ENCODE measurements around the gene SART3. TPM values are rescaled to one million over a fixed set of nuclear protein-coding genes. Genes with fewer than 3 reads are reported as not detected.

The SART3 gene
- total RNA-seq, 2 donors from 2014 or later, result 105 to 127 TPM

- Mint-ChIP-seq H3K9me3 (no peaks in the 10 kb centered on the region), H3K27ac (no peak overlapping the region), H3K4me3 (no peak overlapping the region), H3K27me3 (peaks cover 0 to 7% of the 10 kb centered on the region in 2 donors), H3K36me3 (no peaks in the 10 kb centered on the region), H3K4me1 (ENCODE audit: low read depth in 2 of 2) (peaks cover 6 to 7% of the 10 kb centered on the region in 2 donors)
- no peak for DNase-seq (ENCODE audit: low spot score)
- no peak for ATAC-seq
Measured at GRCh38 chr12:108602209-108602705, 41.3 kb upstream of the SART3 start.

- peaks cover 4 to 5% of the 10 kb centered on the region in 2 donors for H3K4me1 Mint-ChIP-seq (ENCODE audit: low read depth in 2 of 2)
- H3K4me3 Mint-ChIP-seq, result no peak overlapping the region
- peaks cover 0 to 4% of the 10 kb centered on the region in 2 donors for H3K27me3 Mint-ChIP-seq
- ATAC-seq (no peak), DNase-seq (ENCODE audit: low spot score) (no peak)
- no peak overlapping the region for H3K27ac Mint-ChIP-seq
- H3K9me3 Mint-ChIP-seq, result no peaks in the 10 kb centered on the region
- no peaks in the 10 kb centered on the region for H3K36me3 Mint-ChIP-seq
Measured at GRCh38 chr12:108600702-108601007, 39.7 kb upstream of the SART3 start.

GRCh38 chr12:108599948-108600701 is 39.2 kb upstream of the SART3 start:
- DNase-seq (ENCODE audit: low spot score), result no peak
- Mint-ChIP-seq H3K36me3 (no peaks in the 10 kb centered on the region), H3K4me1 (ENCODE audit: low read depth in 2 of 2) (no peaks in the 10 kb centered on the region), H3K9me3 (no peaks in the 10 kb centered on the region), H3K27ac (no peak overlapping the region), H3K27me3 (peaks cover 0 to 4% of the 10 kb centered on the region in 2 donors), H3K4me3 (no peak overlapping the region)
- ATAC-seq, result no peak

- ATAC-seq, result no peak
- H3K27me3 Mint-ChIP-seq, result no peaks in the 10 kb centered on the region
- H3K36me3 Mint-ChIP-seq, result no peaks in the 10 kb centered on the region
Measured at GRCh38 chr12:108599541-108599940, 38.6 kb upstream of the SART3 start.

GRCh38 chr12:108598553-108599250 is 37.7 kb upstream of the SART3 start:
- no peak for ATAC-seq
- DNase-seq (ENCODE audit: low spot score), result no peak
- H3K4me3 Mint-ChIP-seq, result no peak overlapping the region
- no peak overlapping the region for H3K27ac Mint-ChIP-seq
- no peaks in the 10 kb centered on the region for H3K9me3 Mint-ChIP-seq
- H3K4me1 Mint-ChIP-seq (ENCODE audit: low read depth in 2 of 2), result no peaks in the 10 kb centered on the region
- no peaks in the 10 kb centered on the region for H3K27me3 Mint-ChIP-seq
- no peaks in the 10 kb centered on the region for H3K36me3 Mint-ChIP-seq

More at GRCh38 chr12:108599541-108599940, 38.6 kb upstream of the SART3 start:
- H3K4me3 Mint-ChIP-seq, result no peak overlapping the region
- DNase-seq (ENCODE audit: low spot score), result no peak
- H3K9me3 Mint-ChIP-seq, result no peaks in the 10 kb centered on the region
- no peaks in the 10 kb centered on the region for H3K4me1 Mint-ChIP-seq (ENCODE audit: low read depth in 2 of 2)
- no peak overlapping the region for H3K27ac Mint-ChIP-seq

GRCh38 chr12:108597559-108598471 is 36.8 kb upstream of the SART3 start, which contains the start of gene TMEM119:
Gene TMEM119, minus strand, starts transcription at chr12:108598084. Its CDS starts 5,701 bp downstream, at chr12:108592383.
- Mint-ChIP-seq H3K36me3 (no peaks in the 10 kb centered on the region), H3K9me3 (no peaks in the 10 kb centered on the region), H3K4me1 (ENCODE audit: low read depth in 2 of 2) (no peaks in the 10 kb centered on the region), H3K4me3 (no peak within 1 kb of the TSS), H3K27ac (no peak within 1 kb of the TSS), H3K27me3 (no peaks in the 10 kb centered on the region)
- no peak for DNase-seq (ENCODE audit: low spot score)
- ATAC-seq, result no peak

- Mint-ChIP-seq H3K27ac (no peak overlapping the region), H3K4me1 (ENCODE audit: low read depth in 2 of 2) (no peaks in the 10 kb centered on the region), H3K9me3 (no peaks in the 10 kb centered on the region), H3K27me3 (no peaks in the 10 kb centered on the region), H3K36me3 (no peaks in the 10 kb centered on the region), H3K4me3 (no peak overlapping the region)
- ATAC-seq (no peak), DNase-seq (ENCODE audit: low spot score) (no peak)
Measured at GRCh38 chr12:108596854-108597558, 36.0 kb upstream of the SART3 start.

- Mint-ChIP-seq H3K27ac (no peak overlapping the region), H3K4me3 (no peak overlapping the region), H3K27me3 (no peaks in the 10 kb centered on the region), H3K36me3 (no peaks in the 10 kb centered on the region), H3K9me3 (no peaks in the 10 kb centered on the region), H3K4me1 (ENCODE audit: low read depth in 2 of 2) (no peaks in the 10 kb centered on the region)
- DNase-seq (ENCODE audit: low spot score) (no peak), ATAC-seq (no peak)
Measured at GRCh38 chr12:108595711-108596647, 35.0 kb upstream of the SART3 start.

- no peaks in the 10 kb centered on the region for H3K27me3 Mint-ChIP-seq
- ATAC-seq (peak in 1 of 2 donors; percentile 14), DNase-seq (ENCODE audit: low spot score) (no peak)
- H3K4me1 Mint-ChIP-seq (ENCODE audit: low read depth in 2 of 2), result no peaks in the 10 kb centered on the region
- no peaks in the 10 kb centered on the region for H3K36me3 Mint-ChIP-seq
- H3K4me3 Mint-ChIP-seq, result no peak overlapping the region
- no peaks in the 10 kb centered on the region for H3K9me3 Mint-ChIP-seq
- no peak overlapping the region for H3K27ac Mint-ChIP-seq
Measured at GRCh38 chr12:108594960-108595710, 34.2 kb upstream of the SART3 start.

- Mint-ChIP-seq H3K4me1 (ENCODE audit: low read depth in 2 of 2) (no peaks in the 10 kb centered on the region), H3K27ac (no peak overlapping the region), H3K9me3 (no peaks in the 10 kb centered on the region), H3K36me3 (no peaks in the 10 kb centered on the region), H3K4me3 (no peak overlapping the region), H3K27me3 (no peaks in the 10 kb centered on the region)
- no peak for DNase-seq (ENCODE audit: low spot score)
- ATAC-seq, result no peak
Measured at GRCh38 chr12:108594323-108594903, 33.4 kb upstream of the SART3 start.

- Mint-ChIP-seq H3K4me3 (no peak overlapping the region), H3K27ac (no peak overlapping the region), H3K4me1 (ENCODE audit: low read depth in 2 of 2) (no peaks in the 10 kb centered on the region), H3K36me3 (no peaks in the 10 kb centered on the region), H3K9me3 (no peaks in the 10 kb centered on the region), H3K27me3 (no peaks in the 10 kb centered on the region)
- no peak for ATAC-seq
- DNase-seq (ENCODE audit: low spot score), result no peak
Measured at GRCh38 chr12:108592033-108592909, 31.3 kb upstream of the SART3 start.
